HL-60 (cell line): ENCODE results near the gene PHC2.

ENCODE experiments used
- CTCF ChIP-seq: IDR thresholded peaks from one replicate; pipeline ENCODE4 v1.5.1; 2011; ENCODE audit warnings: low read length, control low read depth, inconsistent platforms; ENCODE audit not compliant: insufficient read depth
- GABPA ChIP-seq: IDR thresholded peaks from 2 replicates; pipeline ENCODE4 v1.6.1; 2012; ENCODE audit warnings: low read depth
- POLR2AphosphoS5 ChIP-seq: IDR thresholded peaks from 2 replicates; pipeline ENCODE4 v1.6.1; 2012; ENCODE audit warnings: low read depth
- REST ChIP-seq: IDR thresholded peaks from 2 replicates; pipeline ENCODE4 v1.6.1; 2012; ENCODE audit warnings: low read depth; ENCODE audit not compliant: insufficient replicate concordance

- TF ChIP-seq CTCF (no peak), POLR2AphosphoS5 (no peak), REST (no peak), GABPA (no peak)
Measured at GRCh38 chr1:33429856-33430691, 821 bp downstream of the PHC2 start.
